SK-N-SH (cell line): ENCODE data around the gene TSTD1. TPM values are rescaled to one million over a fixed set of nuclear protein-coding genes. Genes with fewer than 3 reads are reported as not detected.

Experiments used
- CTCF ChIA-PET: fragments of 300-600, 350-600 bp; formaldehyde crosslinking; extraction: SDS; loops from one replicate; lab custom pipeline; 2021; lab: Yijun Ruan, JAX
- POLR2A ChIA-PET: fragments of 350-600 bp; sonication (Branson Sonifier 250); formaldehyde crosslinking; extraction: SDS; loops from one replicate; lab custom pipeline; 2020; ENCODE audit warnings: antibody characterized with exemption, inconsistent platforms; lab: Yijun Ruan, JAX
- DNase-seq: peaks from one replicate; pipeline ENCODE4 v3.0.0; 2012
- H2AFZ ChIP-seq: fragments of 200-600 bp; sonication (generic); 2 replicates; pipeline ENCODE4 v1.8.1; 2016; ENCODE audit warnings: antibody characterized with exemption, mild to moderate bottlenecking, low read depth
- H3F3A ChIP-seq: fragments of 200-600 bp; sonication (generic); replicated peaks from 2 replicates; pipeline ENCODE3; 2016; ENCODE audit warnings: antibody characterized with exemption, mild to moderate bottlenecking; ENCODE audit not compliant: insufficient read depth
- H3K27ac ChIP-seq, 2 experiments: fragments of 200-500 bp in 1 of 2; fragments of 200-600 bp in 1 of 2; sonication (Bioruptor generic) in 1 of 2; sonication (generic), shearing (Covaris generic) in 1 of 2; 2 replicates each; pipeline versions ENCODE4 v1.5.1 to v1.6.1; 2014 to 2016; ENCODE audit warnings: low read depth in 2 of 2, inconsistent platforms in 1 of 2, low read length in 1 of 2, mild to moderate bottlenecking in 1 of 2, mixed read lengths in 1 of 2
- H3K27me3 ChIP-seq: fragments of 200-600 bp; sonication (generic), shearing (Covaris generic); 2 replicates; pipeline ENCODE4 v1.6.1; 2016; ENCODE audit warnings: mixed run types; ENCODE audit not compliant: insufficient read depth
- H3K36me3 ChIP-seq, 2 experiments: fragments of 200-500 bp in 1 of 2; fragments of 200-600 bp in 1 of 2; sonication (Bioruptor generic) in 1 of 2; sonication (generic) in 1 of 2; replicated peaks in 1 of 2; 2 replicates each; pipeline versions ENCODE3 to v1.5.1; 2014 to 2016; ENCODE audit warnings: low read length in 1 of 2, mild to moderate bottlenecking in 1 of 2; ENCODE audit not compliant: insufficient read depth in 2 of 2, control insufficient read depth in 1 of 2
- H3K4me1 ChIP-seq, 2 experiments: fragments of 200-500 bp in 1 of 2; fragments of 200-600 bp in 1 of 2; sonication (Bioruptor generic) in 1 of 2; sonication (generic), shearing (Covaris generic) in 1 of 2; 2 replicates each; pipeline versions ENCODE4 v1.5.1 to v1.6.1; 2014 to 2016; ENCODE audit warnings: low read depth in 1 of 2, low read length in 1 of 2, mixed run types in 1 of 2; ENCODE audit not compliant: insufficient read depth in 2 of 2, control insufficient read depth in 1 of 2
- H3K4me2 ChIP-seq: fragments of 200-600 bp; sonication (generic), shearing (Covaris generic); 2 replicates; pipeline ENCODE4 v1.6.1; 2017; ENCODE audit warnings: mixed run types
- H3K4me3 ChIP-seq, 2 experiments: fragments of 200-500 bp in 1 of 2; fragments of 200-600 bp in 1 of 2; sonication (Bioruptor generic) in 1 of 2; sonication (generic), shearing (Covaris generic) in 1 of 2; 2 replicates each; pipeline versions ENCODE4 v1.5.1 to v1.8.1; 2014 to 2016; ENCODE audit warnings: low read depth in 2 of 2, inconsistent platforms in 1 of 2, low read length in 1 of 2, mild to moderate bottlenecking in 1 of 2, mixed read lengths in 1 of 2, moderate library complexity in 1 of 2
- H3K79me2 ChIP-seq: fragments of 200-600 bp; sonication (generic); 2 replicates; pipeline ENCODE4 v1.8.1; 2017; ENCODE audit warnings: mild to moderate bottlenecking; ENCODE audit not compliant: insufficient read depth
- H3K9ac ChIP-seq: fragments of 200-600 bp; sonication (generic); 2 replicates; pipeline ENCODE4 v1.6.1; 2017; ENCODE audit warnings: mixed run types
- H3K9me2 ChIP-seq: fragments of 200-600 bp; sonication (generic); 2 replicates; pipeline ENCODE4 v1.6.1; 2017; ENCODE audit warnings: mixed run types
- H3K9me3 ChIP-seq: fragments of 200-600 bp; sonication (generic); 2 replicates; pipeline ENCODE4 v1.6.1; 2017; ENCODE audit warnings: mixed run types, mild to moderate bottlenecking, moderate library complexity
- H4K20me1 ChIP-seq: fragments of 200-600 bp; sonication (generic); 2 replicates; pipeline ENCODE4 v1.6.1; 2017; ENCODE audit warnings: mild to moderate bottlenecking, mixed run types; ENCODE audit not compliant: insufficient read depth
- EP300 ChIP-seq, 2 experiments: IDR thresholded peaks; 2 replicates each; pipeline versions ENCODE4 v1.4.0 to v1.6.1; 2012; ENCODE audit warnings: borderline replicate concordance in 1 of 2, low read depth in 1 of 2, low read length in 1 of 2
- EZH2phosphoT487 ChIP-seq: fragments of 200-600 bp; sonication (generic); IDR thresholded peaks from 2 replicates; pipeline ENCODE4 v1.6.1; 2017; ENCODE audit warnings: low read depth, mixed run types, mild to moderate bottlenecking, antibody characterized with exemption, moderate library complexity, borderline replicate concordance
- FOSL2 ChIP-seq: IDR thresholded peaks from 2 replicates; pipeline ENCODE4 v1.4.0; 2012; ENCODE audit warnings: low read depth, mild to moderate bottlenecking, moderate library complexity, borderline replicate concordance
- FOXJ3 ChIP-seq: sonication (generic); formaldehyde crosslinking; IDR thresholded peaks from 2 replicates; pipeline ENCODE4 v1.5.1; 2020; ENCODE audit warnings: mild to moderate bottlenecking, missing genetic modification reagents
- FOXM1 ChIP-seq: IDR thresholded peaks from 2 replicates; pipeline ENCODE4 v1.4.0; 2012; ENCODE audit warnings: low read depth, mild to moderate bottlenecking
- GATA2 ChIP-seq: sonication (generic); formaldehyde crosslinking; IDR thresholded peaks from 2 replicates; pipeline ENCODE4 v1.5.0; 2020; ENCODE audit warnings: mild to moderate bottlenecking, missing genetic modification reagents
- JUND ChIP-seq: IDR thresholded peaks from 2 replicates; pipeline ENCODE4 v1.4.0; 2012
- RAD21 ChIP-seq: IDR thresholded peaks from 2 replicates; pipeline ENCODE4 v1.6.1; 2012; ENCODE audit warnings: mild to moderate bottlenecking, low read length
- RCOR1 ChIP-seq: fragments of 150-350 bp; IDR thresholded peaks from 2 replicates; pipeline ENCODE4 v1.6.1; 2017; ENCODE audit warnings: antibody characterized with exemption, low read length
- RFX5 ChIP-seq: IDR thresholded peaks from 2 replicates; pipeline ENCODE4 v1.6.1; 2012; ENCODE audit warnings: mild to moderate bottlenecking, improper control_type of control experiment, low read length
- TAF1 ChIP-seq: IDR thresholded peaks from 2 replicates; pipeline ENCODE4 v1.6.1; 2012; ENCODE audit warnings: low read depth, mild to moderate bottlenecking, low read length, moderate library complexity, borderline replicate concordance
- TCF12 ChIP-seq: IDR thresholded peaks from 2 replicates; pipeline ENCODE4 v1.4.0; 2012
- YY1 ChIP-seq: IDR thresholded peaks from 2 replicates; pipeline ENCODE4 v1.4.0; 2012; ENCODE audit warnings: low read depth, mild to moderate bottlenecking
- WGBS: methylation state at CpG from one replicate; pipeline ENCODE4 v1.1.6; 2017; ENCODE audit warnings: low lambda C conversion rate; 5-methylcytosine and 5-hydroxymethylcytosine counted together
- polyA plus RNA-seq, 3 experiments: library from polyadenylated mRNA; depleted of rRNA; stranded (reverse); fragments of >200 nt; gene quantifications; 2 replicates each; pipeline ENCODE4 v1.2.3, GENCODE V29; 2012
- TF ChIP-seq, protein P1 (sequence below): fragments of 150-350 bp; IDR thresholded peaks from 2 replicates; pipeline ENCODE4 v1.6.1; 2016; ENCODE audit warnings: mild to moderate bottlenecking, low read depth, low read length
- TF ChIP-seq, protein P2 (sequence below): IDR thresholded peaks from 2 replicates; pipeline ENCODE4 v1.6.1; 2012; ENCODE audit warnings: mild to moderate bottlenecking, low read depth, low read length, moderate library complexity
- TF ChIP-seq, protein P3 (sequence below): fragments of 200-600 bp; sonication (generic); IDR thresholded peaks from 2 replicates; pipeline ENCODE4 v1.6.1; 2017; ENCODE audit warnings: antibody characterized with exemption, mild to moderate bottlenecking, moderate library complexity
- TF ChIP-seq, protein P4 (sequence below): IDR thresholded peaks from 2 replicates; pipeline ENCODE4 v1.4.0; 2012; ENCODE audit warnings: low read depth, borderline replicate concordance
- TF ChIP-seq, protein P5 (sequence below): IDR thresholded peaks from 2 replicates; pipeline ENCODE4 v1.4.0; 2012; ENCODE audit warnings: low read depth, borderline replicate concordance

The TSTD1 gene
- polyA plus RNA-seq, 1 of the 3 experiments (the other 2 are of a cell fraction): 93.9 TPM

DNA sequence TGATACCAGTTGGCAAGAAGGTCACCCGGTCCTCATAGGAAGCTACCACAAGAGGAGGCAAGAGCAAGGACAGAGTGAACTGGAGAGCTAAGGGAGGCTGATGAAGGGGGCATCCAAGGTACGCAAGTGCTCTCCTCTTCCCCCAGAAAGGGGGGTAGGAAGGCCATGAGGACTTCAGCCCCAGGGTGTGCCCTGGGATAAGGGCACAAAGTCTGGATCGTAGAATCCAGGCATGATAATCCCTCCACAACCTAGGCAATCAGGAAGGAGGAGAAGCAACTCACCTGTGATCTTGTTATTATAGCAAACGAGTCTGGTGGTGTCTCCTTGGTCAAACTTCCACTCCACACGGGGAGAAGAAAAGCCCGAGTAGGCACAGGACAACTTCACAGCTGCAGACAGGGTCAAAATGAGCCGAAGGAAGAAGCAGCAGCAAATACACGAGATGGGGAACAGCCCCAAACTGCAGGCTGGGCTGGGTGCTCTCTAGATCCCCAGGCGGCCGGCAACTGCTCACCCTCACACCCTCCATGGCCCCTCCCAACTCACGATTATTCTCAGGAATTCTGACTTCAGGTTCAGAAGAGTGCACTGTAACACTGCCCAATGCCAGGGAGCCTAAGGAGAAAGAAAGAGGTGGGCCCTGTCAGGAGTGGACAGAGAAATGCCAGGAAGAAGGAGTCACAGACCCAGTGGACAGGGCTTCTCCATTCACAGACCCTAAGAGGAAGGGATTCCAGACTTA, 37.9 kb downstream of the TSTD1 start:
- H2AFZ ChIP-seq: no peak overlapping the region
- H3K9ac ChIP-seq: no peak overlapping the region
- no peak overlapping the region for H3K4me2 ChIP-seq
- no peak overlapping the region for H3K27ac ChIP-seq
- no peaks in the 10 kb centered on the region for H4K20me1 ChIP-seq
- peaks cover 7% of the 10 kb centered on the region for H3F3A ChIP-seq
- H3K79me2 ChIP-seq: no peaks in the 10 kb centered on the region
- H3K9me3 ChIP-seq: no peaks in the 10 kb centered on the region
- 65% methylated on average over 11 of the region's 11 CpGs for whole genome bisulfite sequencing
- no peaks in the 10 kb centered on the region for H3K9me2 ChIP-seq
- H3K27me3 ChIP-seq: no peaks in the 10 kb centered on the region
- CTCF ChIA-PET: interaction anchor here (0.9 to 3.7 kb wide), 5 partner anchors 10 to 96 kb away, joined by 3 to 23 read pairs (median 4); no protein-coding TSS in a partner anchor
- H3K4me3 ChIP-seq: no peak overlapping the region
- TF ChIP-seq, protein P1, sequence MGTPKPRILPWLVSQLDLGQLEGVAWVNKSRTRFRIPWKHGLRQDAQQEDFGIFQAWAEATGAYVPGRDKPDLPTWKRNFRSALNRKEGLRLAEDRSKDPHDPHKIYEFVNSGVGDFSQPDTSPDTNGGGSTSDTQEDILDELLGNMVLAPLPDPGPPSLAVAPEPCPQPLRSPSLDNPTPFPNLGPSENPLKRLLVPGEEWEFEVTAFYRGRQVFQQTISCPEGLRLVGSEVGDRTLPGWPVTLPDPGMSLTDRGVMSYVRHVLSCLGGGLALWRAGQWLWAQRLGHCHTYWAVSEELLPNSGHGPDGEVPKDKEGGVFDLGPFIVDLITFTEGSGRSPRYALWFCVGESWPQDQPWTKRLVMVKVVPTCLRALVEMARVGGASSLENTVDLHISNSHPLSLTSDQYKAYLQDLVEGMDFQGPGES: no peak
- TF ChIP-seq, protein P2, sequence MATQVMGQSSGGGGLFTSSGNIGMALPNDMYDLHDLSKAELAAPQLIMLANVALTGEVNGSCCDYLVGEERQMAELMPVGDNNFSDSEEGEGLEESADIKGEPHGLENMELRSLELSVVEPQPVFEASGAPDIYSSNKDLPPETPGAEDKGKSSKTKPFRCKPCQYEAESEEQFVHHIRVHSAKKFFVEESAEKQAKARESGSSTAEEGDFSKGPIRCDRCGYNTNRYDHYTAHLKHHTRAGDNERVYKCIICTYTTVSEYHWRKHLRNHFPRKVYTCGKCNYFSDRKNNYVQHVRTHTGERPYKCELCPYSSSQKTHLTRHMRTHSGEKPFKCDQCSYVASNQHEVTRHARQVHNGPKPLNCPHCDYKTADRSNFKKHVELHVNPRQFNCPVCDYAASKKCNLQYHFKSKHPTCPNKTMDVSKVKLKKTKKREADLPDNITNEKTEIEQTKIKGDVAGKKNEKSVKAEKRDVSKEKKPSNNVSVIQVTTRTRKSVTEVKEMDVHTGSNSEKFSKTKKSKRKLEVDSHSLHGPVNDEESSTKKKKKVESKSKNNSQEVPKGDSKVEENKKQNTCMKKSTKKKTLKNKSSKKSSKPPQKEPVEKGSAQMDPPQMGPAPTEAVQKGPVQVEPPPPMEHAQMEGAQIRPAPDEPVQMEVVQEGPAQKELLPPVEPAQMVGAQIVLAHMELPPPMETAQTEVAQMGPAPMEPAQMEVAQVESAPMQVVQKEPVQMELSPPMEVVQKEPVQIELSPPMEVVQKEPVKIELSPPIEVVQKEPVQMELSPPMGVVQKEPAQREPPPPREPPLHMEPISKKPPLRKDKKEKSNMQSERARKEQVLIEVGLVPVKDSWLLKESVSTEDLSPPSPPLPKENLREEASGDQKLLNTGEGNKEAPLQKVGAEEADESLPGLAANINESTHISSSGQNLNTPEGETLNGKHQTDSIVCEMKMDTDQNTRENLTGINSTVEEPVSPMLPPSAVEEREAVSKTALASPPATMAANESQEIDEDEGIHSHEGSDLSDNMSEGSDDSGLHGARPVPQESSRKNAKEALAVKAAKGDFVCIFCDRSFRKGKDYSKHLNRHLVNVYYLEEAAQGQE: no peak
- TF ChIP-seq, protein P3, sequence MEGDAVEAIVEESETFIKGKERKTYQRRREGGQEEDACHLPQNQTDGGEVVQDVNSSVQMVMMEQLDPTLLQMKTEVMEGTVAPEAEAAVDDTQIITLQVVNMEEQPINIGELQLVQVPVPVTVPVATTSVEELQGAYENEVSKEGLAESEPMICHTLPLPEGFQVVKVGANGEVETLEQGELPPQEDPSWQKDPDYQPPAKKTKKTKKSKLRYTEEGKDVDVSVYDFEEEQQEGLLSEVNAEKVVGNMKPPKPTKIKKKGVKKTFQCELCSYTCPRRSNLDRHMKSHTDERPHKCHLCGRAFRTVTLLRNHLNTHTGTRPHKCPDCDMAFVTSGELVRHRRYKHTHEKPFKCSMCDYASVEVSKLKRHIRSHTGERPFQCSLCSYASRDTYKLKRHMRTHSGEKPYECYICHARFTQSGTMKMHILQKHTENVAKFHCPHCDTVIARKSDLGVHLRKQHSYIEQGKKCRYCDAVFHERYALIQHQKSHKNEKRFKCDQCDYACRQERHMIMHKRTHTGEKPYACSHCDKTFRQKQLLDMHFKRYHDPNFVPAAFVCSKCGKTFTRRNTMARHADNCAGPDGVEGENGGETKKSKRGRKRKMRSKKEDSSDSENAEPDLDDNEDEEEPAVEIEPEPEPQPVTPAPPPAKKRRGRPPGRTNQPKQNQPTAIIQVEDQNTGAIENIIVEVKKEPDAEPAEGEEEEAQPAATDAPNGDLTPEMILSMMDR: no peak
- TF ChIP-seq FOXM1 (no peak), GATA2 (no peak), TAF1 (no peak), TCF12 (no peak), RAD21 (no peak), JUND (no peak), EP300 (IDR thresholded peaks at IDR 0.05; ENCODE audit: borderline replicate concordance in 1 of 2, low read depth in 1 of 2, low read length in 1 of 2) (no peak), FOXJ3 (CRISPR knock-in tag) (no peak), FOSL2 (no peak), RFX5 (no peak), YY1 (no peak), EZH2phosphoT487 (no peak), RCOR1 (no peak)
- TF ChIP-seq, protein P4, sequence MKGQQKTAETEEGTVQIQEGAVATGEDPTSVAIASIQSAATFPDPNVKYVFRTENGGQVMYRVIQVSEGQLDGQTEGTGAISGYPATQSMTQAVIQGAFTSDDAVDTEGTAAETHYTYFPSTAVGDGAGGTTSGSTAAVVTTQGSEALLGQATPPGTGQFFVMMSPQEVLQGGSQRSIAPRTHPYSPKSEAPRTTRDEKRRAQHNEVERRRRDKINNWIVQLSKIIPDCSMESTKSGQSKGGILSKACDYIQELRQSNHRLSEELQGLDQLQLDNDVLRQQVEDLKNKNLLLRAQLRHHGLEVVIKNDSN: no peak
- TF ChIP-seq, protein P5, sequence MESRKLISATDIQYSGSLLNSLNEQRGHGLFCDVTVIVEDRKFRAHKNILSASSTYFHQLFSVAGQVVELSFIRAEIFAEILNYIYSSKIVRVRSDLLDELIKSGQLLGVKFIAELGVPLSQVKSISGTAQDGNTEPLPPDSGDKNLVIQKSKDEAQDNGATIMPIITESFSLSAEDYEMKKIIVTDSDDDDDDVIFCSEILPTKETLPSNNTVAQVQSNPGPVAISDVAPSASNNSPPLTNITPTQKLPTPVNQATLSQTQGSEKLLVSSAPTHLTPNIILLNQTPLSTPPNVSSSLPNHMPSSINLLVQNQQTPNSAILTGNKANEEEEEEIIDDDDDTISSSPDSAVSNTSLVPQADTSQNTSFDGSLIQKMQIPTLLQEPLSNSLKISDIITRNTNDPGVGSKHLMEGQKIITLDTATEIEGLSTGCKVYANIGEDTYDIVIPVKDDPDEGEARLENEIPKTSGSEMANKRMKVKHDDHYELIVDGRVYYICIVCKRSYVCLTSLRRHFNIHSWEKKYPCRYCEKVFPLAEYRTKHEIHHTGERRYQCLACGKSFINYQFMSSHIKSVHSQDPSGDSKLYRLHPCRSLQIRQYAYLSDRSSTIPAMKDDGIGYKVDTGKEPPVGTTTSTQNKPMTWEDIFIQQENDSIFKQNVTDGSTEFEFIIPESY: no peak
- TF ChIP-seq, all 33 proteins: peak for 0
- POLR2A ChIA-PET: interaction anchor here (1.1 kb wide), 1 partner anchor 37 kb away, joined by 11 read pairs; no protein-coding TSS in a partner anchor
- Histone ChIP-seq H3K4me1 (no peaks in the 10 kb centered on the region; a peak in 2 of 4 replicates), H3K36me3 (no peaks in the 10 kb centered on the region)
- no peak for DNase-seq
